H1 (cell line): ENCODE data around the gene BACE2. TPM values are rescaled to one million over a fixed set of nuclear protein-coding genes. Genes with fewer than 3 reads are reported as not detected.

ENCODE experiments used
- CTCF ChIP-seq, 3 experiments: IDR thresholded peaks; 1 replicate in 2 of 3; 2 replicates in 1 of 3; pipeline versions ENCODE4 v1.5.1 to v1.6.1; 2011; ENCODE audit warnings: low read length in 3 of 3, mild to moderate bottlenecking in 3 of 3, inconsistent platforms in 2 of 3, low read depth in 1 of 3, moderate library complexity in 1 of 3; ENCODE audit not compliant: insufficient read depth in 1 of 3; ENCODE audit errors: control extremely low read depth in 1 of 3
- JUN ChIP-seq: IDR thresholded peaks from 2 replicates; pipeline ENCODE4 v1.6.1; 2011; ENCODE audit warnings: low read depth, mild to moderate bottlenecking, improper control_type of control experiment, low read length
- RBBP5 ChIP-seq: IDR thresholded peaks from 2 replicates; pipeline ENCODE4 v1.7.1; 2012; ENCODE audit warnings: low read depth, mild to moderate bottlenecking, inconsistent platforms, low read length, moderate library complexity, borderline replicate concordance
- SAP30 ChIP-seq: fragments of 300-600 bp; sonication (generic); IDR thresholded peaks from 2 replicates; pipeline ENCODE4 v1.7.1; 2012; ENCODE audit warnings: low read length, moderate library complexity, mild to moderate bottlenecking, inconsistent platforms; ENCODE audit not compliant: insufficient read depth, insufficient replicate concordance
- polyA plus RNA-seq, 7 experiments: library from polyadenylated mRNA; depleted of rRNA in 3 of 7; stranded (reverse) in 5 of 7; unstranded in 2 of 7; fragments of >200 nt in 5 of 7; fragments of 200-250 nt in 2 of 7; gene quantifications; 1 replicate in 5 of 7; 2 replicates in 1 of 7; 4 replicates in 1 of 7; pipeline versions ENCODE4 v1.2.1 to v1.2.3, GENCODE V29; 2011 to 2013; ENCODE audit warnings: missing spikeins in 2 of 7, mixed read lengths in 2 of 7
- total RNA-seq: library from RNA; stranded (reverse); fragmentation: NEBNext Ultra II Directional; extraction: Animal tissue kit (Norgen Biotek cat#: 25700); gene quantifications from 2 replicates; pipeline ENCODE4 v1.2.1, GENCODE V29; 2021

The BACE2 gene
- total and polyA plus RNA-seq, 2 of the 8 experiments (the other 6 are each of a cell fraction or from before 2014, with no cell fraction given), result 8.1 to 10.9 TPM

GRCh38 chr21:41176846-41177245 is 8.9 kb downstream of the BACE2 start (continued):
- TF ChIP-seq RBBP5 (no peak), SAP30 (no peak), CTCF (IDR thresholded peaks at IDR 0.05; ENCODE audit: control extremely low read depth in 1 of 3, insufficient read depth in 1 of 3, low read depth in 1 of 3, low read length in 3 of 3) (no peak), JUN (no peak)
- TF ChIP-seq, all 59 proteins: peak for 0
